IMR-90 (cell line): ENCODE measurements around the gene DNAJB12. TPM values are rescaled to one million over a fixed set of nuclear protein-coding genes. Genes with fewer than 3 reads are reported as not detected.
A peak's percentile ranks its signal among the peaks of the same experiment; 100 is the strongest.
"Not testable (repeated sequence)": the region's sequence is repeated elsewhere in the genome, so short reads cannot be mapped to it uniquely, and the experiment has no call there.

Experiments used
- ATAC-seq: fragments of 200-7000 bp; cut with Tn5 transposase; 2 replicates; pipeline ENCODE4 v1.9.1; 2020; ENCODE audit warnings: low read depth, mild to moderate bottlenecking, moderate library complexity
- BruUV-seq: library from RNA; stranded (reverse); fragments of 400-500 nt; replicated peaks from 2 replicates; lab custom pipeline; 2021; lab: Mats Ljungman, UMichigan
- CTCF ChIA-PET: fragments of 300-600 bp; formaldehyde crosslinking; extraction: SDS; loops from one replicate; lab custom pipeline; 2021; ENCODE audit warnings: antibody characterized with exemption; lab: Yijun Ruan, JAX
- POLR2A ChIA-PET: fragments of 300-600 bp; sonication (Branson Sonifier 250); formaldehyde crosslinking; loops from one replicate; lab custom pipeline; 2022; ENCODE audit warnings: antibody characterized with exemption; ENCODE audit not compliant: unreplicated experiment; lab: Charles Lee
- DNase-seq: peaks from one replicate; pipeline ENCODE4 v3.0.0; 2013
- H2AFZ ChIP-seq: replicated peaks from 2 replicates; pipeline ENCODE3; 2013; ENCODE audit warnings: low read length, mild to moderate bottlenecking; ENCODE audit not compliant: poor library complexity
- H2AK5ac ChIP-seq: 2 replicates; pipeline ENCODE4 v1.6.1; 2013; ENCODE audit warnings: low read depth, low read length, inconsistent platforms
- H2AK9ac ChIP-seq: replicated peaks from 2 replicates; pipeline ENCODE3; 2013; ENCODE audit warnings: mild to moderate bottlenecking, low read depth, low read length, moderate library complexity; ENCODE audit not compliant: poor library complexity
- H2BK120ac ChIP-seq: 2 replicates; pipeline ENCODE4 v1.6.1; 2013; ENCODE audit warnings: low read depth, low read length, inconsistent platforms
- H2BK15ac ChIP-seq: 3 replicates; pipeline ENCODE4 v1.6.1; 2013; ENCODE audit warnings: low read depth, low read length, inconsistent platforms
- H2BK20ac ChIP-seq: 2 replicates; pipeline ENCODE4 v1.6.1; 2013; ENCODE audit warnings: low read depth, mild to moderate bottlenecking, inconsistent platforms, low read length, moderate library complexity
- H2BK5ac ChIP-seq: 2 replicates; pipeline ENCODE4 v1.6.1; 2013; ENCODE audit warnings: mild to moderate bottlenecking, low read depth, low read length, inconsistent platforms; ENCODE audit not compliant: poor library complexity, severe bottlenecking
- H3K14ac ChIP-seq: replicated peaks from 2 replicates; pipeline ENCODE4 v1.6.1; 2013; ENCODE audit warnings: low read depth, low read length, inconsistent platforms
- H3K18ac ChIP-seq: 2 replicates; pipeline ENCODE4 v1.6.1; 2013; ENCODE audit warnings: low read depth, low read length, control low read depth
- H3K23ac ChIP-seq: 2 replicates; pipeline ENCODE4 v1.6.1; 2013; ENCODE audit warnings: low read depth, low read length, inconsistent platforms
- H3K27ac ChIP-seq: 2 replicates; pipeline ENCODE4 v1.5.1; 2013; ENCODE audit warnings: mild to moderate bottlenecking, control low read depth, low read length; ENCODE audit not compliant: insufficient read depth
- H3K27me3 ChIP-seq: 2 replicates; pipeline ENCODE4 v1.6.1; 2013; ENCODE audit warnings: low read length; ENCODE audit not compliant: control insufficient read depth, insufficient read depth
- H3K36me3 ChIP-seq: 2 replicates; pipeline ENCODE4 v1.6.1; 2013; ENCODE audit warnings: low read length, mixed read lengths; ENCODE audit not compliant: control insufficient read depth, insufficient read depth
- H3K4ac ChIP-seq: 2 replicates; pipeline ENCODE4 v1.6.1; 2013; ENCODE audit warnings: low read depth, low read length, inconsistent platforms
- H3K4me1 ChIP-seq: 2 replicates; pipeline ENCODE4 v1.6.1; 2013; ENCODE audit warnings: low read length, mixed read lengths; ENCODE audit not compliant: control insufficient read depth, insufficient read depth
- H3K4me2 ChIP-seq: 2 replicates; pipeline ENCODE4 v1.6.1; 2013; ENCODE audit warnings: low read depth, mild to moderate bottlenecking, control low read depth, low read length, moderate library complexity
- H3K4me3 ChIP-seq: 2 replicates; pipeline ENCODE4 v1.5.1; 2013; ENCODE audit warnings: low read depth, mild to moderate bottlenecking, control low read depth, low read length, moderate library complexity; ENCODE audit not compliant: insufficient read depth
- H3K56ac ChIP-seq: 2 replicates; pipeline ENCODE4 v1.6.1; 2013; ENCODE audit warnings: low read length, inconsistent platforms; ENCODE audit not compliant: insufficient read depth; ENCODE audit errors: extremely low read depth
- H3K79me1 ChIP-seq, 2 experiments: 2 replicates each; pipeline ENCODE4 v1.6.1; 2013; ENCODE audit warnings: low read length in 2 of 2, inconsistent platforms in 1 of 2, low read depth in 1 of 2
- H3K9ac ChIP-seq: 2 replicates; pipeline ENCODE4 v1.6.1; 2013; ENCODE audit warnings: low read depth, low read length, control low read depth
- H3K9me1 ChIP-seq: 2 replicates; pipeline ENCODE4 v1.6.1; 2013; ENCODE audit warnings: low read length, inconsistent platforms; ENCODE audit not compliant: insufficient read depth
- H3K9me3 ChIP-seq: 2 replicates; pipeline ENCODE4 v1.6.1; 2013; ENCODE audit warnings: low read length; ENCODE audit not compliant: control insufficient read depth, insufficient read depth
- H4K20me1 ChIP-seq: 2 replicates; pipeline ENCODE4 v1.6.1; 2013; ENCODE audit warnings: low read length, inconsistent platforms; ENCODE audit not compliant: insufficient read depth
- H4K5ac ChIP-seq: 2 replicates; pipeline ENCODE4 v1.6.1; 2013; ENCODE audit warnings: mild to moderate bottlenecking, low read depth, low read length, control low read depth
- H4K8ac ChIP-seq, 2 experiments: 2 replicates each; pipeline ENCODE4 v1.6.1; 2013; ENCODE audit warnings: low read depth in 2 of 2, low read length in 2 of 2, control low read depth in 1 of 2, inconsistent platforms in 1 of 2
- H4K91ac ChIP-seq: 2 replicates; pipeline ENCODE4 v1.6.1; 2013; ENCODE audit warnings: low read depth, low read length, inconsistent platforms; ENCODE audit not compliant: insufficient read depth
- WGBS, 2 experiments: methylation state at CpG; one replicate each; pipeline versions ENCODE4 v1.1.5 to v1.1.7; 2013; ENCODE audit warnings: missing lambda C conversion rate in 2 of 2; ENCODE audit not compliant: insufficient read length in 1 of 2; ENCODE audit errors: extremely low coverage in 2 of 2; 5-methylcytosine and 5-hydroxymethylcytosine counted together
- dilution Hi-C: fragments of 300-500 bp; cut with HindIII; formaldehyde crosslinking; loops from one replicate; pipeline ENCODE4 v1.14.3; 2018; ENCODE audit warnings: low sequenced_read_pairs; ENCODE audit not compliant: unreplicated experiment
- in situ Hi-C: fragments of 300-500 bp; cut with MboI; formaldehyde crosslinking; loops from 3 replicates; pipeline ENCODE4 v1.14.3; 2019; ENCODE audit warnings: low sequenced_read_pairs, inconsistent platforms, mixed read lengths
- intact Hi-C: fragments of 100-400 bp; cut with micrococcal nuclease; formaldehyde crosslinking; loops from 2 replicates; pipeline ENCODE4 v1.10.0; 2022
- polyA plus RNA-seq, 3 experiments: library from polyadenylated mRNA; depleted of rRNA; stranded (reverse); fragments of >200 nt; gene quantifications; 2 replicates each; pipeline ENCODE4 v1.2.3, GENCODE V29; 2012; ENCODE audit warnings: low replicate concordance in 1 of 3
- total RNA-seq: library from RNA; depleted of rRNA; stranded (reverse); fragments of >200 nt; gene quantifications from 2 replicates; pipeline ENCODE4 v1.2.3, GENCODE V29; 2012

The DNAJB12 gene
- total and polyA plus RNA-seq, 2 of the 4 experiments (the other 2 are of a cell fraction), result 18.3 to 24.0 TPM

GRCh38 chr10:72326665-72327603 is 27.8 kb downstream of the DNAJB12 start:
- H3K9me3 ChIP-seq, BruUV-seq, ATAC-seq, H3K4ac ChIP-seq, H3K27me3 ChIP-seq, H3K4me3 ChIP-seq, H3K4me2 ChIP-seq, H4K20me1 ChIP-seq, H3K79me1 ChIP-seq, H3K56ac ChIP-seq, H2AFZ ChIP-seq, H3K23ac ChIP-seq, H2BK20ac ChIP-seq, H3K36me3 ChIP-seq, POLR2A ChIA-PET, H2BK5ac ChIP-seq, dilution Hi-C loops, H2AK9ac ChIP-seq, H3K14ac ChIP-seq, H4K91ac ChIP-seq, H4K8ac ChIP-seq, H3K18ac ChIP-seq, H4K5ac ChIP-seq, DNase-seq, H2BK15ac ChIP-seq, H3K27ac ChIP-seq, H2AK5ac ChIP-seq, H3K9ac ChIP-seq: not testable (repeated sequence)
- peaks cover 27% of the 10 kb centered on the region for H3K4me1 ChIP-seq
- CTCF ChIA-PET, result interaction anchor here (1.4 to 1.6 kb wide), 2 partner anchors 49 to 67 kb away, joined by 3 read pairs; no protein-coding TSS in a partner anchor
- 0 out of 2 replicates have a peak overlapping the region, but pooled peaks have one; percentile 33 for H2BK120ac ChIP-seq
- in situ Hi-C loops, result loop anchor here (10.0 kb wide), 1 partner anchor 362 kb away; the partner anchor contains the start of gene CHST3
- intact Hi-C loops, result loop anchor here (5.0 kb wide), 1 partner anchor 430 kb away; no protein-coding TSS in a partner anchor
- whole genome bisulfite sequencing, 2 experiments, result 95% methylated on average over 24 of the region's 32 CpGs; no CpG with 5 or more reads in 1 of the 2 experiments
- peaks cover 17% of the 10 kb centered on the region for H3K9me1 ChIP-seq
